ENCODE measurements around the gene MPV17L2. TPM values are rescaled to one million over a fixed set of nuclear protein-coding genes. Genes with fewer than 3 reads are reported as not detected.

The MPV17L2 gene
- total and polyA plus RNA-seq, 8 donors: 4.9 to 14.8 (median 7.3) TPM

DNA sequence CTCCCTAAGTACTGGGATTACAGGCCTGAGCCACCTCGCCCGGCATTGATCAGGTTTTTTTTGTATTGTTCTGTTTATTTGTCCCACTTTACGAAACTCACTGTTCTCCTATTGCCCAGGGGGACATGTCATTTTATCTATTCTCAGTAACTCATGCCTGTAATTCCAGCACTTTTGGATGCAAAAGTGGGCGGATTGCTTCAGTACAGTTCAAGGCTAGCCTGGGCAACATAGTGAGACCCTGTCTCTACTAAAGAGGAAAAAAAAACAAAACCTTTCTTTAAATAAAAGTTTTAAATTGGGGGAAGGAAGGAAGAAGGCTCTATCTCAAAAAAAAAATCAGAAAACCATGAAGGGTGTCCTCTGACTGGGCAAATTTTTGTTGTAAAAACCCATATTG, 2.7 kb upstream of the MPV17L2 start:
- no peaks in the 10 kb centered on the region for H3K27me3 ChIP-seq
- intact Hi-C loops (cut with DNase I): no loop called here
- DNase-seq: no peak
- peaks cover 16 to 24% of the 10 kb centered on the region in 2 donors for H3K4me1 ChIP-seq
- TF ChIP-seq, protein P1, sequence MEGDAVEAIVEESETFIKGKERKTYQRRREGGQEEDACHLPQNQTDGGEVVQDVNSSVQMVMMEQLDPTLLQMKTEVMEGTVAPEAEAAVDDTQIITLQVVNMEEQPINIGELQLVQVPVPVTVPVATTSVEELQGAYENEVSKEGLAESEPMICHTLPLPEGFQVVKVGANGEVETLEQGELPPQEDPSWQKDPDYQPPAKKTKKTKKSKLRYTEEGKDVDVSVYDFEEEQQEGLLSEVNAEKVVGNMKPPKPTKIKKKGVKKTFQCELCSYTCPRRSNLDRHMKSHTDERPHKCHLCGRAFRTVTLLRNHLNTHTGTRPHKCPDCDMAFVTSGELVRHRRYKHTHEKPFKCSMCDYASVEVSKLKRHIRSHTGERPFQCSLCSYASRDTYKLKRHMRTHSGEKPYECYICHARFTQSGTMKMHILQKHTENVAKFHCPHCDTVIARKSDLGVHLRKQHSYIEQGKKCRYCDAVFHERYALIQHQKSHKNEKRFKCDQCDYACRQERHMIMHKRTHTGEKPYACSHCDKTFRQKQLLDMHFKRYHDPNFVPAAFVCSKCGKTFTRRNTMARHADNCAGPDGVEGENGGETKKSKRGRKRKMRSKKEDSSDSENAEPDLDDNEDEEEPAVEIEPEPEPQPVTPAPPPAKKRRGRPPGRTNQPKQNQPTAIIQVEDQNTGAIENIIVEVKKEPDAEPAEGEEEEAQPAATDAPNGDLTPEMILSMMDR (IDR thresholded peaks at IDR 0.05): no peak
- ATAC-seq: no peak
- no peak overlapping the region for H3K27ac ChIP-seq
- no peaks in the 10 kb centered on the region for H3K36me3 ChIP-seq
- no peak overlapping the region for H3K4me3 ChIP-seq
- no peaks in the 10 kb centered on the region for H3K9me3 ChIP-seq

DNA sequence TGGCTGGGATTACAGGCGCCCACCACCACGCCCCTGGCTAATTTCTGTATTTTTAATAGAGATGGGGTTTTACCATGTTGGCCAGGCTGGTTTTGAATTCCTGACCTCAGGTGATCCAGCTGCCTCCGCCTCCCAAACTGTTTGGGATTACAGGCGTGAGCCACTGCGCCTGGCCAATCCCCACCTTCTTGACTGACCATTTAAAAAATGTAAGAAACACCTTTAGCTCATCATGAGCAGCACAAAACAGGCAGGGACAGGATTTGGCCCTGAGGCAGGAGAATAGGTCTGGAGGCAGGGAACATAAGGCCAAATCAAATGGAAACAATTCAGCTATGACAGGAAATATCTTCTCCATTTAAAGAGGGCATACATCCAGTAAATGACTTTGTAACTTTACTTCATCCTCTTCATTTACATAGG, 1.4 kb upstream of the MPV17L2 start:
- H3K4me3 ChIP-seq: peak overlapping the region; percentile 40 to 87
- H3K36me3 ChIP-seq: peaks cover 0 to 11% of the 10 kb centered on the region in 2 donors
- ATAC-seq (no peak), DNase-seq (peak in 1 of 4 donors; percentile 37)
- H3K27ac ChIP-seq: peak overlapping the region; percentile 93 to 100
- H3K9me3 ChIP-seq: no peaks in the 10 kb centered on the region
- intact Hi-C loops (cut with DNase I): no loop called here
- no peaks in the 10 kb centered on the region for H3K27me3 ChIP-seq
- TF ChIP-seq, protein P1 (IDR thresholded peaks at IDR 0.05): peak in 1 of 2 donors; percentile 29
- H3K4me1 ChIP-seq: peaks cover 16 to 24% of the 10 kb centered on the region in 2 donors

DNA sequence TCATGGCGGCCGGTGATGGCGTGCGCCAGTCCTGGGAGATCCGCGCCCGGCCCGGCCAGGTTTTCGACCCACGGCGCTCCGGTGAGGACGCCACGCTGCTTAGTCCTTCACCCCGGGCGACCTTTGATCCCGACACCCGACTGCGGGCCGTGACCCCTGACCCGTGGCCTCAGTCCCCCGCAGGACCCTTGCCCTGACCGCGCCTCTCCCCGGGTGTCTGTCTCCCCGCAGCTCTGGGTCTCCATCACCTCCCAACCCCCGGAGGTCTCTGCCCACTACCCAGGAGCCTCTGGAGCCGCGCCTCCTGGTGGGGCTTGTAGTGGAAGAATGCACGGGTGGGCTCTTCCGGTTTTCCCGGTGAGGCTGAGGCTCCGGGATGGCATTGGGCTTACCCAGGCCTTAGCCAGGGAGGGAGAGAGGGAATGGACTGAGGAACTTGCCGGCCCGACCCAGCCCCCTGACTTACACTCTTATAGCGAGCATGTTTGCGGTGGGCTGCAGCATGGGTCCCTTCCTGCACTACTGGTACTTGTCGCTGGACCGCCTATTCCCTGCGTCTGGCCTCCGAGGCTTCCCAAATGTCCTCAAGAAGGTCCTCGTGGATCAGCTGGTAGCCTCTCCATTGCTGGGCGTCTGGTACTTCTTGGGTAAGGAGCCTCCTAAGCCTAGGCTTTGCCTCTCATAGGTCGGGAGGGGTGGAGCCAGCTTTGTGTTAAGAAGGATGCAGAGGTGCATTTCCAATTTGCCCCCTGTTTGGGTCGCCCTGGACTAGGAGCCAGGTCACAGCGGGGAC, 566 bp downstream of the MPV17L2 start:
- Histone ChIP-seq H3K27ac (peak overlapping the region; percentile 37 to 93), H3K4me3 (peak overlapping the region; percentile 67 to 87), H3K4me1 (peaks cover 16 to 24% of the 10 kb centered on the region in 2 donors), H3K9me3 (no peaks in the 10 kb centered on the region), H3K27me3 (no peaks in the 10 kb centered on the region), H3K36me3 (peaks cover 0 to 28% of the 10 kb centered on the region in 2 donors)
- DNase-seq (peak in 1 of 4 donors; percentile 38), ATAC-seq (peak; percentile 1)
- TF ChIP-seq, protein P1 (IDR thresholded peaks at IDR 0.05): no peak
- intact Hi-C loops (cut with DNase I): no loop called here

DNA sequence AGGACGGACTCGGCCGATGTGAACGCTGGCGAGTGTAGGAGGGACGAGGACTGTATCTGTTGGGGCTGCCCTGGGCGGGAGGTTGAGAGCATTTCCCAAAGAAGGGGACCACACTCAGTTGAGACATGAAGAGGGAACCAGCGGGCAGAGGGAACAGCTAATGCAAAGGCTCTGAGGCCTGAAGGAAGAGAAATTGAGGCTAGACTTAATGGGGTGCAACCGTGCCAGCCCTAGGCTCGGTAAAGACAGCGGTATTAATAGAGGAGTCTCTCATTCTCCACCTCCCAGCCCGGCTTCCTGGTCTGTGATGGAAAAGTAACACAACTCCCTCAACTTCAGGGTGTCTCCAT, 1.1 kb downstream of the MPV17L2 start:
- Histone ChIP-seq H3K27ac (peak overlapping the region in 1 of 2 donors; percentile 33), H3K27me3 (no peaks in the 10 kb centered on the region)
- DNase-seq: no peak

More for the DNA sequence above, 1.1 kb downstream of the MPV17L2 start:
- intact Hi-C loops (cut with DNase I): no loop called here
- peak overlapping the region in 1 of 2 donors; percentile 87 for H3K4me3 ChIP-seq
- TF ChIP-seq, protein P1 (IDR thresholded peaks at IDR 0.05): no peak
- peaks cover 16 to 24% of the 10 kb centered on the region in 2 donors for H3K4me1 ChIP-seq
- H3K36me3 ChIP-seq: peaks cover 0 to 31% of the 10 kb centered on the region in 2 donors
- H3K9me3 ChIP-seq: no peaks in the 10 kb centered on the region
- no peak for ATAC-seq

Measured in left lung (tissue), 10 donors.